DND-41 (cell line): ENCODE data around the gene PLA2G2D.

Experiments used
- ATAC-seq: fragments of 200-7000 bp; cut with Tn5 transposase; 3 replicates; pipeline ENCODE4 v1.9.1; 2021; ENCODE audit warnings: low read depth; ENCODE audit not compliant: insufficient read depth
- DNase-seq: peaks from one replicate; pipeline ENCODE4 v3.0.0-alpha.2; 2020
- H2AFZ ChIP-seq: 2 replicates; pipeline ENCODE4 v1.6.0; 2012; ENCODE audit warnings: low read depth, low read length
- H3K27ac ChIP-seq: 2 replicates; pipeline ENCODE4 v1.5.1; 2012; ENCODE audit warnings: low read length, inconsistent platforms
- H3K27me3 ChIP-seq: fragments of 200-600 bp; sonication (generic); 2 replicates; pipeline ENCODE4 v1.6.0; 2012; ENCODE audit warnings: low read length, mild to moderate bottlenecking, inconsistent platforms; ENCODE audit not compliant: insufficient read depth, poor library complexity
- H3K36me3 ChIP-seq: 2 replicates; pipeline ENCODE4 v1.5.1; 2012; ENCODE audit warnings: low read length, inconsistent platforms; ENCODE audit not compliant: insufficient read depth
- H3K4me1 ChIP-seq: 2 replicates; pipeline ENCODE4 v1.5.1; 2012; ENCODE audit warnings: mild to moderate bottlenecking, low read length; ENCODE audit not compliant: insufficient read depth
- H3K4me2 ChIP-seq: 2 replicates; pipeline ENCODE4 v1.6.0; 2012; ENCODE audit warnings: mild to moderate bottlenecking, moderate library complexity, low read length, inconsistent platforms; ENCODE audit not compliant: insufficient read depth
- H3K4me3 ChIP-seq, 2 experiments: fragments of 200-600 bp in 1 of 2; shearing (Covaris generic) in 1 of 2; 2 replicates each; pipeline ENCODE4 v1.5.1; 2012 to 2016; ENCODE audit warnings: inconsistent platforms in 2 of 2, low read length in 2 of 2, mild to moderate bottlenecking in 2 of 2, low read depth in 1 of 2, moderate library complexity in 1 of 2
- H3K79me2 ChIP-seq: 2 replicates; pipeline ENCODE4 v1.6.0; 2012; ENCODE audit warnings: low read length, inconsistent platforms; ENCODE audit not compliant: insufficient read depth
- H3K9ac ChIP-seq: 2 replicates; pipeline ENCODE4 v1.6.0; 2012; ENCODE audit warnings: low read depth, mild to moderate bottlenecking, inconsistent platforms, low read length, moderate library complexity
- H3K9me3 ChIP-seq: 2 replicates; pipeline ENCODE4 v1.5.1; 2012; ENCODE audit warnings: low read length, moderate library complexity, mild to moderate bottlenecking, inconsistent platforms; ENCODE audit not compliant: insufficient read depth, severe bottlenecking
- H4K20me1 ChIP-seq: 2 replicates; pipeline ENCODE4 v1.6.0; 2012; ENCODE audit warnings: low read length; ENCODE audit not compliant: insufficient read depth
- CTCF ChIP-seq: IDR thresholded peaks from 2 replicates; pipeline ENCODE4 v1.5.1; 2012; ENCODE audit warnings: borderline replicate concordance, low read length, moderate library complexity, mild to moderate bottlenecking; ENCODE audit not compliant: poor library complexity, severe bottlenecking; ENCODE audit errors: extremely low read depth
- EZH2 ChIP-seq: IDR thresholded peaks from 3 replicates; pipeline ENCODE4 v1.6.1; 2012; ENCODE audit warnings: borderline replicate concordance, low read depth, mild to moderate bottlenecking, moderate library complexity, low read length, inconsistent platforms; ENCODE audit not compliant: severe bottlenecking

PLA2G2D gene

GRCh38 chr1:20068722-20069121 is 50.6 kb downstream of the PLA2G2D start:
- Histone ChIP-seq H3K36me3 (no peaks in the 10 kb centered on the region), H3K27me3 (peaks cover 3% of the 10 kb centered on the region), H3K9ac (no peak overlapping the region), H3K27ac (no peak overlapping the region), H4K20me1 (no peaks in the 10 kb centered on the region), H3K9me3 (no peaks in the 10 kb centered on the region), H3K4me2 (no peak overlapping the region), H3K4me1 (no peaks in the 10 kb centered on the region), H2AFZ (no peak overlapping the region), H3K4me3 (no peak overlapping the region), H3K79me2 (no peaks in the 10 kb centered on the region)
- DNase-seq (no peak), ATAC-seq (no peak)
- no peak for TF ChIP-seq CTCF
- TF ChIP-seq EZH2 = no peak

GRCh38 chr1:20063861-20064292 is 55.5 kb downstream of the PLA2G2D start:
- Histone ChIP-seq H3K9ac (no peak overlapping the region), H3K4me2 (no peak overlapping the region), H2AFZ (no peak overlapping the region), H4K20me1 (no peaks in the 10 kb centered on the region), H3K9me3 (no peaks in the 10 kb centered on the region), H3K27me3 (peaks cover 3% of the 10 kb centered on the region), H3K36me3 (no peaks in the 10 kb centered on the region), H3K4me3 (no peak overlapping the region), H3K27ac (no peak overlapping the region), H3K4me1 (no peaks in the 10 kb centered on the region), H3K79me2 (no peaks in the 10 kb centered on the region)
- DNase-seq (no peak), ATAC-seq (no peak)
- TF ChIP-seq EZH2 (no peak), CTCF (no peak)
